HG03432 (cell line): Measurements from ENCODE around the gene TTF2.
A peak's percentile ranks its signal among the peaks of the same experiment; 100 is the strongest.

Experiments
- ATAC-seq: cut with Tn5 transposase; IDR thresholded peaks from one replicate; pipeline ENCODE4 v1.9.1; 2021; ENCODE audit warnings: mild to moderate bottlenecking, moderate library complexity; ENCODE audit not compliant: unreplicated experiment

Gene TTF2

GRCh38 chr1:117045644-117046043, 14.5 kb upstream of the TTF2 start:
- no peak for ATAC-seq

- ATAC-seq, result no peak
These were observed 13.3 kb upstream of the TTF2 start for GRCh38 chr1:117046781-117047180.

- ATAC-seq, result no peak
These were observed 12.9 kb upstream of the TTF2 start for GRCh38 chr1:117047271-117047670.

- ATAC-seq, result no peak
These were observed 10.3 kb upstream of the TTF2 start for GRCh38 chr1:117049857-117050256.

- peak; percentile 88 for ATAC-seq
These were observed 8.7 kb upstream of the TTF2 start for GRCh38 chr1:117051224-117052064.

GRCh38 chr1:117054068-117054467, 6.1 kb upstream of the TTF2 start:
- ATAC-seq, result no peak

GRCh38 chr1:117058810-117059209, 1.3 kb upstream of the TTF2 start:
- no peak for ATAC-seq

GRCh38 chr1:117059334-117059677, 820 bp upstream of the TTF2 start:
- ATAC-seq, result peak; percentile 41

GRCh38 chr1:117060441-117061317, 553 bp downstream of the TTF2 start:
- ATAC-seq, result peak; percentile 4

- peak; percentile 28 for ATAC-seq
These were observed 1.9 kb downstream of the TTF2 start for GRCh38 chr1:117061986-117062415.

- no peak for ATAC-seq
These were observed 6.2 kb downstream of the TTF2 start for GRCh38 chr1:117066367-117066766.

GRCh38 chr1:117067533-117068370, 7.6 kb downstream of the TTF2 start:
- peak; percentile 66 for ATAC-seq

GRCh38 chr1:117068580-117068979, 8.5 kb downstream of the TTF2 start:
- no peak for ATAC-seq

- ATAC-seq, result no peak
These were observed 9.2 kb downstream of the TTF2 start for GRCh38 chr1:117069220-117069844.

- ATAC-seq, result no peak
These were observed 10.0 kb downstream of the TTF2 start for GRCh38 chr1:117070124-117070523.

GRCh38 chr1:117076648-117077047, 16.5 kb downstream of the TTF2 start:
- ATAC-seq, result no peak

GRCh38 chr1:117077267-117077666, 17.1 kb downstream of the TTF2 start:
- no peak for ATAC-seq

GRCh38 chr1:117079737-117080136, 19.6 kb downstream of the TTF2 start:
- no peak for ATAC-seq

- ATAC-seq, result no peak
These were observed 24.1 kb downstream of the TTF2 start for GRCh38 chr1:117084231-117084630.

GRCh38 chr1:117087686-117088085, 27.6 kb downstream of the TTF2 start:
- no peak for ATAC-seq

- ATAC-seq, result no peak
These were observed 29.9 kb downstream of the TTF2 start for GRCh38 chr1:117089996-117090395.
